Right lobe of liver (tissue), 4 donors: ENCODE data around the gene SGPP2.

Source experiments
- CTCF ChIP-seq, 4 donors: fragments of 200-600 bp in 3 of 4; fragments of 450-650 bp in 1 of 4; IDR thresholded peaks; one replicate each; pipeline versions ENCODE4 v1.5.1 to v1.8.0; 2016 to 2022; ENCODE audit warnings: antibody characterized with exemption in 4 of 4, mild to moderate bottlenecking in 2 of 4
- POLR2A ChIP-seq: fragments of 450-650 bp; IDR thresholded peaks from one replicate; pipeline ENCODE4 v1.6.1; 2017; ENCODE audit warnings: antibody characterized with exemption, mild to moderate bottlenecking
- donor health status: DM: no; HTN: no; CAD: no.
- donor health status: DM: no; HTN: no; CAD: no.
- donor health status: DM: no; HTN: yes; CAD: no.

GRCh38 chr2:222423632-222424275 is 589 bp upstream of the SGPP2 start:
- TF ChIP-seq CTCF (IDR thresholded peaks at IDR 0.05): no peak
- no peak for TF ChIP-seq POLR2A
